Stimulated activated CD8-positive, alpha-beta memory T cell treated with anti-CD3 and anti-CD28 coated beads, Interleukin-12 subunit alpha, Interleukin-12 subunit beta, amount 100 ng/mL, for 24 hours (primary cell): ENCODE measurements around the gene C1orf122.

Source experiments
- DNase-seq: peaks from one replicate; pipeline ENCODE4 v3.0.0-alpha.2; 2020; ENCODE audit errors: extremely low read depth

C1orf122 gene

GRCh38 chr1:37797750-37798345 is 9.7 kb upstream of the C1orf122 start:
- no peak for DNase-seq

GRCh38 chr1:37802439-37802838 is 5.2 kb upstream of the C1orf122 start:
- no peak for DNase-seq

GRCh38 chr1:37807220-37807554 is 403 bp upstream of the C1orf122 start:
- no peak for DNase-seq

GRCh38 chr1:37808369-37809319 is 1.1 kb downstream of the C1orf122 start:
- no peak for DNase-seq

- no peak for DNase-seq
These were observed 2.4 kb downstream of the C1orf122 start for GRCh38 chr1:37809942-37810341.

GRCh38 chr1:37811027-37811655 is 3.6 kb downstream of the C1orf122 start:
- no peak for DNase-seq

GRCh38 chr1:37813529-37814145 is 6.0 kb downstream of the C1orf122 start:
- DNase-seq: no peak

GRCh38 chr1:37814252-37814651 is 6.7 kb downstream of the C1orf122 start:
- no peak for DNase-seq

- no peak for DNase-seq
These were observed 9.9 kb downstream of the C1orf122 start for GRCh38 chr1:37817481-37817880.

GRCh38 chr1:37821481-37821880 is 13.9 kb downstream of the C1orf122 start:
- DNase-seq: no peak

- no peak for DNase-seq
These were observed 15.6 kb downstream of the C1orf122 start for GRCh38 chr1:37822906-37823815.

GRCh38 chr1:37824001-37824400 is 16.4 kb downstream of the C1orf122 start:
- DNase-seq: no peak

- no peak for DNase-seq
These were observed 17.9 kb downstream of the C1orf122 start for GRCh38 chr1:37825506-37825905.

GRCh38 chr1:37828410-37829074 is 21.0 kb downstream of the C1orf122 start:
- no peak for DNase-seq

- no peak for DNase-seq
These were observed 23.5 kb downstream of the C1orf122 start for GRCh38 chr1:37831109-37831508.

- DNase-seq: no peak
These were observed 24.2 kb downstream of the C1orf122 start for GRCh38 chr1:37831809-37832208.

GRCh38 chr1:37836788-37837187 is 29.2 kb downstream of the C1orf122 start:
- DNase-seq: no peak

GRCh38 chr1:37839676-37840075 is 32.1 kb downstream of the C1orf122 start:
- DNase-seq: no peak

GRCh38 chr1:37840711-37841110 is 33.1 kb downstream of the C1orf122 start:
- DNase-seq: no peak

- DNase-seq: no peak
These were observed 34.1 kb downstream of the C1orf122 start for GRCh38 chr1:37841652-37842051.

GRCh38 chr1:37844536-37844935 is 36.9 kb downstream of the C1orf122 start:
- no peak for DNase-seq
